ENCODE data around the gene DHX9. TPM values are rescaled to one million over a fixed set of nuclear protein-coding genes. Genes with fewer than 3 reads are reported as not detected.
"Not testable (repeated sequence)": the region's sequence is repeated elsewhere in the genome, so short reads cannot be mapped to it uniquely, and the experiment has no call there.

The DHX9 gene
- total RNA-seq, 8 experiments from 2014 or later, result 116 to 327 (median 147) TPM

DNA sequence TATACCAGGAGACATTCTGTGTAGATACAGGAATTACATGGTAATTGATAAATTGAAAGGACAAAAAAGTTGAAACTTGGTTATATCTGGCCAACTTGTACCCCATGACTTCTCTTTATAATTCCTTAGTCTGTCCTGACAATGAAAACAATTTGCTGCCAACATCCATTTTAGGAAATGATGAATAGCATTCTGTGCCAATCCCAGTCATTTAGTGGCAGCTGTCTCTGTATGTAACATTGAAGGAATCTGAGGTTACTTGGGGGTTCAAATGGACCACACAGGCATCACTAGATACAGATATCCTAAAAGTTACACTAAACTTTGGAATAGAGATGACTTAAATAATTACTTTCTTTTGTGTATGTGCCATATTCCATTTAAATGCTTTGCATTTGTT is 38.2 kb downstream of the DHX9 start:
- H3K4me1 ChIP-seq (replicated peaks in 1 of 2), result no peaks in the 10 kb centered on the region
- ATAC-seq (replicated peaks in 6 of 8), result no peak
- no peak overlapping the region for H3K4me3 ChIP-seq
- in situ Hi-C loops (cut with MboI; ENCODE audit: low pct_unique_long_range_greater_than_20kb in 2 of 9, low sequenced_read_pairs in 9 of 9, unreplicated experiment in 9 of 9), result no loop called here
- H3K27ac ChIP-seq, result no peak overlapping the region

DNA sequence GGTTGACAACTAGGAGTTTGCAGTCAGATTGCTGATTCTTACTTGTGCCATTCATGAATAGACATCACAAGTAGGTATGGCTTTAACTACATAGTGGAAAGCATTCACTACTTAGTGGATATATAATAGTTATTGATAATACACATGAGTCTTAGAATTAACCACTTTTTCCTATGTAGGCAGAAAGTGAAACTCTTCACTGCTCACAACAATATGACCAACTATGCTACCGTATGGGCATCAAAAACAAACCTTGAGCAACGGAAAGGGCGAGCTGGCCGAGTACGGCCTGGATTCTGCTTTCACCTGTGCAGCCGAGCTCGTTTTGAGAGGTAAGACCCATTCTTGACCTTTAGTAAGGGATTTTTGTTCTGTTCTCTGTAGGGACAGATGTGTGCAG is 38.7 kb downstream of the DHX9 start:
- H3K27ac ChIP-seq, result no peak overlapping the region
- in situ Hi-C loops (cut with MboI; ENCODE audit: low pct_unique_long_range_greater_than_20kb in 2 of 9, low sequenced_read_pairs in 9 of 9, unreplicated experiment in 9 of 9), result no loop called here
- no peak for ATAC-seq (replicated peaks in 6 of 8)
- 90 to 100% (median 97%) methylated on average over 1 to 7 of the region's 7 CpGs; no CpG with 5 or more reads in 3 of the 10 experiments for WGBS, 10 experiments
- no peak overlapping the region for H3K4me3 ChIP-seq
- no peaks in the 10 kb centered on the region for H3K4me1 ChIP-seq (replicated peaks in 1 of 2)

DNA sequence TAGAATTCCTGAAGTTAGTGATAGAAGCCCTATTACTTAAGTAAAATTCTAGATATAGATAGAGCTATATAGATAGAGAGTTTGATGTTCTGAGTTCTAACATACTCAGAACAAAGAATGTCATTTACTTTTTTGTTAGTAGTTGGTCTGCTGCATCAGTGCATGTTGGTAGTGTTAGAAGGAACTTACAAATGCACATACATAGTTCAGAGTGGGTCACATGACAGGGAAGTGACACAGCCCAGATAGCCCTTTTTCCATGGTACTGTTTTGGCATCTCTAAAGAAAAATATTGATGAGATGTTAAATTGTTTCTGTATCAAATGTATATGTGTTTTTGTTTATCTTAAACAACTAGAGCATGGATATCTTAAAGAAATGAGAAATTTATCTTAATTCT is 45.7 kb downstream of the DHX9 start:
- no peak overlapping the region for H3K27ac ChIP-seq
- in situ Hi-C loops (cut with MboI; ENCODE audit: low pct_unique_long_range_greater_than_20kb in 2 of 9, low sequenced_read_pairs in 9 of 9, unreplicated experiment in 9 of 9), result no loop called here
- ATAC-seq (replicated peaks in 6 of 8), result peak in 1 of 8 experiments; percentile 65
- H3K4me1 ChIP-seq (replicated peaks in 1 of 2), result no peaks in the 10 kb centered on the region
- no peak overlapping the region for H3K4me3 ChIP-seq

DNA sequence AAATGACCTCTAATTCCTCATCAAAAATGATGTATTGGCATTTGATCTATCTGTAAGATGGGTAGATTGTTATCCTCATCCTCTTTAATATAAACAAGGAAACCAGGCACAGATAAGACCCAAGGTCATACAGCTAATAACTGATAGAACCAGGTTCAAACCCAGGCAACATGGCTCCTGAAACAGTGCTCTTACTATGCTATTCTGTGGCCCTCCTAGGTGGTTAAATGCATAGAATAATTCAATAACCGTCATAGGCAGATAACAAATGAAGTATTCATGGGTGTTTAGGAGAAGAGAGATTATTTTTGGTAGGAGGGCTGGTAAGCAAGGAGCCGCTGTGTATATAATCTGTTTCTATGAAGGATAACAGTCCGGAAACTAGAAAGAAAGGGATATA is 46.4 kb downstream of the DHX9 start:
- no peaks in the 10 kb centered on the region for H3K4me1 ChIP-seq (replicated peaks in 1 of 2)
- no peak overlapping the region for H3K27ac ChIP-seq
- in situ Hi-C loops (cut with MboI; ENCODE audit: low pct_unique_long_range_greater_than_20kb in 2 of 9, low sequenced_read_pairs in 9 of 9, unreplicated experiment in 9 of 9), result no loop called here
- no peak overlapping the region for H3K4me3 ChIP-seq
- no peak for ATAC-seq (replicated peaks in 6 of 8)
- 80 to 100% (median 98%) methylated on average over 1 to 3 of the region's 3 CpGs for WGBS, 10 experiments

GRCh38 chr1:182886985-182887384 is 47.8 kb downstream of the DHX9 start:
- H3K4me1 ChIP-seq (replicated peaks in 1 of 2), result no peaks in the 10 kb centered on the region
- H3K27ac ChIP-seq, result no peak overlapping the region
- no peak for ATAC-seq (replicated peaks in 6 of 8)
- no peak overlapping the region for H3K4me3 ChIP-seq
- in situ Hi-C loops (cut with MboI; ENCODE audit: low pct_unique_long_range_greater_than_20kb in 2 of 9, low sequenced_read_pairs in 9 of 9, unreplicated experiment in 9 of 9), result no loop called here
- WGBS, 10 experiments, result 89 to 100% (median 97%) methylated on average over 2 to 11 of the region's 11 CpGs; no CpG with 5 or more reads in 1 of the 10 experiments

DNA sequence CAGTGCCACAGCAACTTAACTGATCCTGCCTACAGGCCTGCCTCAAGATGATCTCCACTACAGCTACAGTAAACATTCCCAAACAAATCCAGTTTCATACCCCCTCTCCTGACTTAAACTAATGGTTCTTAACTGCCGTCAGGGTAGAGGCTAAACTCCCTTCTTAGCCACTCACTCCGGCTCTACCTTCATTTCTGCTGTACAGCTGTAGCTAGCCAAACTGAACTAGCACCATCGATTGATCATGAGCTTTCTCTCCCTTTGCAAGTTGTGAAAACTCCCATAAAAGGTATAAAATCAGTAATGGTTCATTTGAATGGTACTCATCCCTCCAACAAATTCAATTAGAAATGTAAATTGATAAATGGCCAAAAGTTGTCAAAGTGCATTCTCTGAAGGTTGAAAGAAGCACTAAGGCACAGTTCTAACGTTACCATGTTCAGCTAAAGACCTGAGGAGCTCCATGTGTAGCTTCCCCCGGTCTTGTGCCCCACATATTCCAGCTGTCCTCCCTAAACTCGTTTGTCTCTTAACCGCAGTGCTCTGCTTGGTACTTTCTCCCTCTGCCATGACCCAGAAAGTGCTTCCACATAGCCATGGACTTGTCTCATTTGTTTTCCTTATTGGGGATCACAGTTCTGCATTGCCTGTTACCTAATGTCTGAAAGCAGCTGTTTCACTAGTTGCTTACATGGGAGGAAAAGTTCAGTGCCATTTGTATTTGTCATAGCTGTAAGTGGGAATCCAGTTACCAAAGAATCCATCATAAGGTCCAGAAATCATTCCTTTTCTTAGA is 49.8 kb downstream of the DHX9 start:
- peak in 2 of 8 experiments; percentile 13 to 22 for ATAC-seq (replicated peaks in 6 of 8)
- in situ Hi-C loops (cut with MboI; ENCODE audit: low pct_unique_long_range_greater_than_20kb in 2 of 9, low sequenced_read_pairs in 9 of 9, unreplicated experiment in 9 of 9), result no loop called here
- 68 to 92% (median 78%) methylated on average over 3 to 7 of the region's 7 CpGs; no CpG with 5 or more reads in 1 of the 10 experiments for WGBS, 10 experiments
- Histone ChIP-seq H3K4me1 (replicated peaks in 1 of 2) (no peaks in the 10 kb centered on the region), H3K27ac (no peak overlapping the region), H3K4me3 (no peak overlapping the region)

DNA sequence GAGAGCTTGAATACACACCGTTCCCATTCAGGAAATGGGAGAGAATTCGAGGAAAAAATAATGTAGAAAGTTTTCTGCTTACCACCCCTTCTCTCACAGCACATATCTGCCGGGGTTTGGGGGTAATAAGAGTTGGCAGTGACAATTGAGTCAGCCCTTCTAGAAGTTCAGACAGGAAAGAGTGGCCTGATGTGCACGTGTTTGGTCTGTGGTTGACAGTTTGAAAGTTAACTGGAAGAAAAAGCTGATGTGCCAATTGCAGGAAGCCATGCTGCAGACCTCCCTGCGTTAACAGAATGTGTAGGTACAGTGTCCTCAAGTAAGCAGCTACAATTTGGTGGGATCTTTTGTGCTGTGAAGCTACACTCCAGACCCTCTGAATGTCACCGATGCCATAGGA is 50.9 kb downstream of the DHX9 start:
- no peak for ATAC-seq (replicated peaks in 6 of 8)
- 10 to 88% (median 79%) methylated on average over 2 to 6 of the region's 6 CpGs; no CpG with 5 or more reads in 1 of the 10 experiments for WGBS, 10 experiments
- Histone ChIP-seq H3K4me1 (replicated peaks in 1 of 2) (no peaks in the 10 kb centered on the region), H3K4me3 (no peak overlapping the region), H3K27ac (no peak overlapping the region)
- in situ Hi-C loops (cut with MboI; ENCODE audit: low pct_unique_long_range_greater_than_20kb in 2 of 9, low sequenced_read_pairs in 9 of 9, unreplicated experiment in 9 of 9), result no loop called here

DNA sequence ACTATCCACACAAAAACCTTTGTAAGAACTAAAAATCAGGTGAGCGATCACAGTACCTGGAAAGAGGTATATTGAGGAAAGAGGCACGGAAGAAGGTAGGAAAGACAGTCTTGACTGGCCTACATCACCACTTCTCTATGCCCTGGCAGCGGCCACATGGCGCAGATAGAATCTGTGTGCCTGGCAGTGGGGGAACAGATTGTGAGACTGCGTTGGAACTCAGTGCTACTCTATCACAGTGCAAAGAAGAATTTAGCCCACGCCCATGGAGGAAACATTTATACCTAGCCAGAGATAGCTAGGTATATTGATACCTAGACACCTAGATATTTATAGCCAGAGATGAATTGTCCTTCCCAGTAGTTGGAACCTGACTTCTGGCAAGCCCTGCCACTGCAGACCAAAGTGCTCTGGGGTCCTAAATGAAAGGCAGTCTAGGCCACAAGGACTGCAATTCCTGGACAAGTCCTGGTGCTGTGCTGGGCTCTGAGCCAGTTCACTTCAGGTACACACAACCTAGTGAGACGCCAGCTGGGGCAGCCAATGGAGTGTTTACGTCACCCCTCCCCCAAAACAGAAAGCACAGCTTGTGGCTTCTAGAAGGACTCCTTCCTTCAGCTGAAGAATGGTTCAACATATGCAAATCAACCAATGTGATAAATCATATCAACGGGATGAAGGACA is 51.9 kb downstream of the DHX9 start:
- in situ Hi-C loops (cut with MboI; ENCODE audit: low pct_unique_long_range_greater_than_20kb in 2 of 9, low sequenced_read_pairs in 9 of 9, unreplicated experiment in 9 of 9), result no loop called here
- Histone ChIP-seq H3K4me1 (replicated peaks in 1 of 2) (no peaks in the 10 kb centered on the region), H3K27ac (no peak overlapping the region), H3K4me3 (no peak overlapping the region)
- WGBS, 10 experiments, result 80 to 100% (median 96%) methylated on average over 1 to 9 of the region's 9 CpGs; no CpG with 5 or more reads in 1 of the 10 experiments
- peak in 2 of 8 experiments; percentile 9 to 20 for ATAC-seq (replicated peaks in 6 of 8)

DNA sequence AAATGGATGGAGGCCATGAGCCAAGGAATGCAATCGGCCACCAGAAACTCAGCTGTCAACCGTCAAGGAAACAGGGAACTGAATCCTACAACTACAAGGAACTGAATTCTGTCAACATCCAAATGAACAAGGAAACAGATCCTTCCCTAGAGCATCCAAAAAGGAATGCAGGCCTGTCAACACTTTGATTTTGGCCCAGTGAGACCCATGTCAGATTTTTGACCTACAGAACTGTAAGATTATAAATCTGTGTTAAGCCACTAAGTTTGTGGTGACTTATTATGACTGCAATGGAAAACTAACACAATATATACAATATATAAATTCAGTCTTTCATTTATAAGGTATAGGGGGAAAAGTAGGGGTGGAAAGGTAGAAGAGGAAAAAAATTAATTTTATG is 58.5 kb downstream of the DHX9 start:
- in situ Hi-C loops (cut with MboI; ENCODE audit: low pct_unique_long_range_greater_than_20kb in 2 of 9, low sequenced_read_pairs in 9 of 9, unreplicated experiment in 9 of 9), result no loop called here
- 81 to 100% (median 85%) methylated on average over 2 of the region's 2 CpGs; no CpG with 5 or more reads in 4 of the 10 experiments for WGBS, 10 experiments

GRCh38 chr1:182901946-182902345 is 62.8 kb downstream of the DHX9 start:
- in situ Hi-C loops (cut with MboI; ENCODE audit: low pct_unique_long_range_greater_than_20kb in 2 of 9, low sequenced_read_pairs in 9 of 9, unreplicated experiment in 9 of 9); H3K27ac ChIP-seq; H3K4me3 ChIP-seq; H3K4me1 ChIP-seq (replicated peaks in 1 of 2); ATAC-seq (replicated peaks in 6 of 8): not testable (repeated sequence)
- WGBS, 10 experiments, result 62 to 92% (median 78%) methylated on average over 2 to 5 of the region's 5 CpGs; no CpG with 5 or more reads in 1 of the 10 experiments

More for the DNA sequence above, 58.5 kb downstream of the DHX9 start:
- Histone ChIP-seq H3K4me3 (no peak overlapping the region), H3K27ac (no peak overlapping the region), H3K4me1 (replicated peaks in 1 of 2) (no peaks in the 10 kb centered on the region)
- ATAC-seq (replicated peaks in 6 of 8), result no peak

- no peak for ATAC-seq (replicated peaks in 6 of 8)
- Histone ChIP-seq H3K4me3 (no peak overlapping the region), H3K4me1 (replicated peaks in 1 of 2) (no peaks in the 10 kb centered on the region), H3K27ac (no peak overlapping the region)
- in situ Hi-C loops (cut with MboI; ENCODE audit: low pct_unique_long_range_greater_than_20kb in 2 of 9, low sequenced_read_pairs in 9 of 9, unreplicated experiment in 9 of 9), result no loop called here
- 64 to 100% (median 87%) methylated on average over 1 to 2 of the region's 2 CpGs for WGBS, 10 experiments
These were observed 66.2 kb downstream of the DHX9 start for GRCh38 chr1:182905321-182905720.

DNA sequence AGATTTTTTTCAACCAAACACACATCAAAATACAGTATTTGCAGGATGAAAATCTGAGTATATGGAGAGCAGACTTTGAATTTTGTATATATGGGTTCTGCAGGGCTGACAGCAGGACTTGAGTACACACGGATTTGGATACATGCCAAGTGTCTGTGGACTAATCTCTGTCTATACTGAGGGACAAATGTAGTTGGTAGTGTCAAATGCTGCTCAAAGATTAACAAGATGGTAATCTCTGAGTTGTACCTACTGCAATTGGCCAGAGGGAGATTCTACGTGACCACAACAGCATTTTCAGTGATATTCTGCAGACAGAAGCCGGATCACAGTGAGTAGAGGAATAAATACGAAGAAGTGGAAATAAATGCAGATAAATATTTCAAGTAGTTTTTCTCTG is 70.4 kb downstream of the DHX9 start:
- H3K27ac ChIP-seq, result no peak overlapping the region
- ATAC-seq (replicated peaks in 6 of 8), result no peak
- no peaks in the 10 kb centered on the region for H3K4me1 ChIP-seq (replicated peaks in 1 of 2)
- H3K4me3 ChIP-seq, result no peak overlapping the region
- in situ Hi-C loops (cut with MboI; ENCODE audit: low pct_unique_long_range_greater_than_20kb in 2 of 9, low sequenced_read_pairs in 9 of 9, unreplicated experiment in 9 of 9), result no loop called here
- 48 to 80% (median 76%) methylated on average over 1 to 4 of the region's 4 CpGs; no CpG with 5 or more reads in 1 of the 10 experiments for WGBS, 10 experiments

DNA sequence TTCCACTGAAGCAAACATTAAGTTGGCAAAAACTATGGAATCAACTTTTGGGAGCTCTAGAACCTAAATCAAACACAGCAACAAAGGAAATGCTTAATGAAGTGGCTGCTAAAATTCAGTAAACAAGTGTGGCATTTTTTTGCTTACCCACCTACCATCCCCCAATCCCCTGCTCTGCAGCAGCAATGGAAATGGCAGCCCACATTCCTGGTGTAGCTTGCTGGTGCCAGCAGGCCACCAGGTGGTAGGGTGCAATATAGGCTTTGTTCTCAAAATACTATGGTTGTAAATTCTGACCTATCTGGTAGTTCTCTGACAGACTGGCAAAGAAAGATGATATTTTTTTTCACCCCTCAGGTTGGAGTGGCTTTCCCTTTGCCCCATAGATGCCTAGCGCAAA is 71.0 kb downstream of the DHX9 start:
- in situ Hi-C loops (cut with MboI; ENCODE audit: low pct_unique_long_range_greater_than_20kb in 2 of 9, low sequenced_read_pairs in 9 of 9, unreplicated experiment in 9 of 9), result no loop called here
- no peak overlapping the region for H3K4me3 ChIP-seq
- no peaks in the 10 kb centered on the region for H3K4me1 ChIP-seq (replicated peaks in 1 of 2)
- ATAC-seq (replicated peaks in 6 of 8), result no peak
- 75 to 100% (median 100%) methylated on average over 1 of the region's 1 CpG; no CpG with 5 or more reads in 7 of the 10 experiments for WGBS, 10 experiments
- no peak overlapping the region for H3K27ac ChIP-seq

Measured in motor neuron (in vitro differentiated cells).